HCT116 (cell line): ENCODE data around the gene WHAMM. TPM values are rescaled to one million over a fixed set of nuclear protein-coding genes. Genes with fewer than 3 reads are reported as not detected.

Experiments
- ATAC-seq: fragments of 200-7000 bp; cut with Tn5 transposase; 2 replicates; pipeline ENCODE4 v1.9.1; 2020; ENCODE audit warnings: mild to moderate bottlenecking, moderate library complexity
- BruUV-seq: library from RNA; stranded (reverse); fragments of 400-500 nt; replicated peaks from 2 replicates; lab custom pipeline; 2021; lab: Mats Ljungman, UMichigan
- CTCF ChIA-PET: fragments of 300-600 bp; sonication (Branson Sonifier 250); formaldehyde crosslinking; loops from one replicate; lab custom pipeline; 2021; ENCODE audit warnings: antibody characterized with exemption; lab: Charles Lee
- POLR2A ChIA-PET: fragments of 300-600, 350-600 bp; sonication (Branson Sonifier 250); formaldehyde crosslinking; loops from one replicate; lab custom pipeline; 2021; ENCODE audit warnings: antibody characterized with exemption; lab: Charles Lee
- RAD21 ChIA-PET, 2 experiments: fragments of 300-600 bp; sonication (Branson Sonifier 250); formaldehyde crosslinking; loops; one replicate each; lab custom pipeline; 2023; ENCODE audit warnings: low total read pairs in 2 of 2; ENCODE audit not compliant: uncharacterized antibody in 2 of 2, unreplicated experiment in 2 of 2, low non-redundant PET in 1 of 2; lab: Charles Lee
- DNase-seq: peaks from one replicate; pipeline ENCODE4 v3.0.0-alpha.2; 2010; ENCODE audit warnings: low read depth, low spot score
- H2AFZ ChIP-seq: fragments of 200-600 bp; shearing (Covaris generic), sonication (generic); 2 replicates; pipeline ENCODE4 v1.6.1; 2017; ENCODE audit warnings: low read depth, mixed run types, mixed read lengths, antibody characterized with exemption, low read length; ENCODE audit not compliant: poor library complexity, severe bottlenecking
- H3K27ac ChIP-seq: 2 replicates; pipeline ENCODE4 v1.5.1; 2012; ENCODE audit warnings: low read depth, low read length
- H3K27me3 ChIP-seq: fragments of 200-600 bp; sonication (generic); 2 replicates; pipeline ENCODE4 v1.6.1; 2016; ENCODE audit warnings: mixed run types, low read length, mixed read lengths; ENCODE audit not compliant: insufficient read depth
- H3K36me3 ChIP-seq, 2 experiments: fragments of 200-500 bp in 1 of 2; fragments of 200-600 bp in 1 of 2; sonication (Bioruptor generic) in 1 of 2; sonication (generic) in 1 of 2; 2 replicates each; pipeline versions ENCODE4 v1.5.1 to v1.6.1; 2014 to 2016; ENCODE audit warnings: low read length in 2 of 2, inconsistent platforms in 1 of 2, mixed read lengths in 1 of 2, mixed run types in 1 of 2; ENCODE audit not compliant: insufficient read depth in 2 of 2, control insufficient read depth in 1 of 2
- H3K4me1 ChIP-seq, 2 experiments: fragments of 200-600 bp in 1 of 2; sonication (generic) in 1 of 2; 2 replicates each; pipeline versions ENCODE4 v1.5.1 to v1.6.1; 2012 to 2017; ENCODE audit warnings: low read length in 2 of 2, inconsistent platforms in 1 of 2, mild to moderate bottlenecking in 1 of 2, mixed read lengths in 1 of 2, mixed run types in 1 of 2, moderate library complexity in 1 of 2; ENCODE audit not compliant: insufficient read depth in 2 of 2, control insufficient read depth in 1 of 2
- H3K4me2 ChIP-seq: fragments of 200-600 bp; sonication (generic); 2 replicates; pipeline ENCODE4 v1.6.1; 2017; ENCODE audit warnings: mixed run types, low read length, mixed read lengths
- H3K4me3 ChIP-seq, 2 experiments: fragments of 200-600 bp in 1 of 2; sonication (generic) in 1 of 2; replicated peaks in 1 of 2; 2 replicates each; pipeline ENCODE4 v1.5.1; 2011 to 2016; ENCODE audit warnings: low read length in 2 of 2, control low read depth in 1 of 2, low read depth in 1 of 2, mild to moderate bottlenecking in 1 of 2, mixed read lengths in 1 of 2, mixed run types in 1 of 2
- H3K79me2 ChIP-seq: fragments of 200-600 bp; sonication (generic); 2 replicates; pipeline ENCODE4 v1.6.1; 2017; ENCODE audit warnings: mild to moderate bottlenecking, mixed run types, low read length, moderate library complexity, mixed read lengths; ENCODE audit not compliant: insufficient read depth
- H3K9ac ChIP-seq: fragments of 200-600 bp; sonication (generic); 2 replicates; pipeline ENCODE4 v1.6.1; 2016; ENCODE audit warnings: low read length, mixed read lengths
- H3K9me2 ChIP-seq: fragments of 200-600 bp; sonication (generic), shearing (Covaris generic); 2 replicates; pipeline ENCODE4 v1.6.1; 2017; ENCODE audit warnings: mixed run types, mild to moderate bottlenecking, moderate library complexity; ENCODE audit not compliant: insufficient read depth
- H3K9me3 ChIP-seq, 2 experiments: fragments of 200-500 bp in 1 of 2; fragments of 200-600 bp in 1 of 2; sonication (Bioruptor generic) in 1 of 2; sonication (generic) in 1 of 2; 2 replicates each; pipeline ENCODE4 v1.6.1; 2014 to 2017; ENCODE audit warnings: low read length in 2 of 2, mixed read lengths in 2 of 2, inconsistent platforms in 1 of 2, low read depth in 1 of 2, mild to moderate bottlenecking in 1 of 2, mixed run types in 1 of 2, moderate library complexity in 1 of 2; ENCODE audit not compliant: control insufficient read depth in 1 of 2, insufficient read depth in 1 of 2
- H4K20me1 ChIP-seq: fragments of 200-600 bp; sonication (generic), shearing (Covaris generic); 2 replicates; pipeline ENCODE4 v1.6.1; 2017; ENCODE audit warnings: mixed run types, mild to moderate bottlenecking, moderate library complexity; ENCODE audit not compliant: insufficient read depth
- ATF3 ChIP-seq: IDR thresholded peaks from 2 replicates; pipeline ENCODE4 v1.6.1; 2012
- CEBPB ChIP-seq: IDR thresholded peaks from 2 replicates; pipeline ENCODE4 v1.6.1; 2012; ENCODE audit warnings: low read depth
- CTCF ChIP-seq, 3 experiments: fragments of 200-600 bp in 1 of 3; sonication (generic) in 1 of 3; IDR thresholded peaks in 2 of 3; conservative IDR thresholded peaks in 1 of 3; 2 replicates each; pipeline ENCODE4 v1.5.1; 2012 to 2017; ENCODE audit warnings: low read depth in 2 of 3, low read length in 2 of 3, antibody characterized with exemption in 1 of 3, borderline replicate concordance in 1 of 3, control low read depth in 1 of 3, mild to moderate bottlenecking in 1 of 3, mixed read lengths in 1 of 3, mixed run types in 1 of 3, moderate library complexity in 1 of 3; ENCODE audit not compliant: insufficient read depth in 1 of 3
- EZH2 ChIP-seq: fragments of 200-600 bp; sonication (generic); IDR thresholded peaks from 2 replicates; pipeline ENCODE4 v1.6.1; 2017; ENCODE audit warnings: antibody characterized with exemption, mixed run types
- FOSL1 ChIP-seq: IDR thresholded peaks from 2 replicates; pipeline ENCODE4 v1.6.1; 2012; ENCODE audit warnings: low read depth
- JUND ChIP-seq: IDR thresholded peaks from 2 replicates; pipeline ENCODE4 v1.6.1; 2012
- MAX ChIP-seq: IDR thresholded peaks from 2 replicates; pipeline ENCODE4 v1.6.1; 2012
- RAD21 ChIP-seq: IDR thresholded peaks from 2 replicates; pipeline ENCODE4 v1.6.1; 2012; ENCODE audit warnings: low read depth, mild to moderate bottlenecking
- SP1 ChIP-seq: IDR thresholded peaks from 2 replicates; pipeline ENCODE4 v1.6.1; 2012; ENCODE audit warnings: low read depth
- SRF ChIP-seq: IDR thresholded peaks from 2 replicates; pipeline ENCODE4 v1.6.1; 2012; ENCODE audit warnings: low read depth
- ZFX ChIP-seq: fragments of 450-650 bp; IDR thresholded peaks from 2 replicates; pipeline ENCODE4 v1.6.1; 2017
- intact Hi-C: fragments of 100-400 bp; cut with micrococcal nuclease; formaldehyde crosslinking; loops from 2 replicates; pipeline ENCODE4 v1.10.0; 2022
- total RNA-seq: library from RNA; stranded (reverse); gene quantifications from one replicate; pipeline ENCODE4 v1.2.1, GENCODE V29; 2021; ENCODE audit not compliant: unreplicated experiment
- TF ChIP-seq, protein P1 (sequence below): IDR thresholded peaks from 2 replicates; pipeline ENCODE4 v1.6.1; 2011; ENCODE audit warnings: mild to moderate bottlenecking, low read length, moderate library complexity; ENCODE audit not compliant: insufficient replicate concordance; ENCODE audit errors: extremely low read depth

Gene WHAMM
- total RNA-seq, 1 experiment from 2014 or later, result 7.1 TPM

DNA sequence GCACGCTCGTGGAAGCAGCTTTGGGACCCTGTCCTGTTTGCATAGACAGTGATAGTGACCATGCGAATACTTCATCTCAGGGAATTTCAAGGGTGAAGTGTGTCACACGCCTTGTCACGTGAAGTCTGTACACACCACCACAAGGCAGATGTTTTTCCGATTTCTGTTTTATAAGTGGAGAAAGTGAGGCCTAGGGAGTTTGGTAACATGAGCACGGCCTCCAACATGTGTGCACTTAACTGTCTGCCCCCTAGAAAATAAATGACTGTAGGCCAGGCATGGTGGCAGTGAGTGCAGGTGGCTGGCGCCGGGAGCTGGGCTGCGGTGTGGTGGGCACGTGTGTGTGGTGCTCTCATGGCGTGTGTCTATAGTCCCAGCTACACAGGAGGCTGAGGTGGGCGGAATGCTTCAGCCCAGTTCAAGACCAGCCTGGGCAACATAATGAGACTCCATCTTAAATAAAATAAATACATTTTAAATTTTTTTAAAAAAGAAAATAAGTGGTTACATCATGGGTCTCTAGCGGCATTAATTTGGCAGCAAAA is 42.0 kb downstream of the WHAMM start:
- H3K4me3 ChIP-seq, result no peak overlapping the region
- H3K9me3 ChIP-seq, result no peaks in the 10 kb centered on the region
- H3K36me3 ChIP-seq, result no peaks in the 10 kb centered on the region
- H3K9me2 ChIP-seq, result no peaks in the 10 kb centered on the region
- H3K79me2 ChIP-seq, result no peaks in the 10 kb centered on the region
- ChIA-PET POLR2A (no interaction called here), CTCF (interaction anchor here (0.5 kb wide), 1 partner anchor 366 kb away, joined by 3 read pairs; no protein-coding TSS in a partner anchor), RAD21 (no interaction called here)
- BruUV-seq, result no TSS peak
- H3K27me3 ChIP-seq, result no peaks in the 10 kb centered on the region
- no peak overlapping the region for H3K9ac ChIP-seq
- no peak for TF ChIP-seq FOSL1
- no peak overlapping the region for H3K4me2 ChIP-seq
- DNase-seq (no peak), ATAC-seq (no peak)
- H2AFZ ChIP-seq, result no peak overlapping the region
- no peak overlapping the region for H3K27ac ChIP-seq
- peaks cover 3 to 19% of the 10 kb centered on the region in 2 experiments; a peak in 3 of 4 replicates for H3K4me1 ChIP-seq
- H4K20me1 ChIP-seq, result no peaks in the 10 kb centered on the region
- intact Hi-C loops, result no loop called here

DNA sequence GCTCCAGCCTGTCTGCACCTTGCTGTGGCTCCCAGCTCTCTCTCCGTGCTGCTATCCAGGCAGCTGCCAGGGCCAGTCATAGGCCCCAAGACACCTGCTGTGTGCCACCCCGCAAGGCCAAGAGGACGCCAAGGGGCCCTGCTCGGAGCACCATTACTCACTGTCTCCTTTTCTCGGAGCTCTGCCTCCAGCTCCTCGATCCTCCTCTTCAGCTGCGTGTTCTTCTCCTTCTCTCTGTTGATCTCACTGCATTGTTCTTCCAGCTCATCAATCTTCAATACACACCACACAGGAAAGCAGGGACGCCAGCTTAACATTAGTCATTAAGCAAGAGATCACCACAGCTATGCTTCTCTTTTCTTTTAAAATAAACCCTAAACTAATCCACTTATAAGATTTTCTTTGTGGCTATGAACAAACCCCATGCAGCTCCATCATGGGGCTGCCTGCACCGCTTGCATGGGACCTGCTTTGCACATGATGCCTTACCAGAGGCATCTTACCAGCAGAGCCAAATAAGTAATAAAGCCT is 42.6 kb downstream of the WHAMM start:
- Histone ChIP-seq H4K20me1 (no peaks in the 10 kb centered on the region), H3K79me2 (no peaks in the 10 kb centered on the region), H3K27me3 (no peaks in the 10 kb centered on the region), H2AFZ (no peak overlapping the region), H3K9me3 (no peaks in the 10 kb centered on the region), H3K4me1 (peaks cover 3 to 19% of the 10 kb centered on the region in 2 experiments; a peak in 3 of 4 replicates), H3K27ac (no peak overlapping the region), H3K9ac (no peak overlapping the region), H3K4me3 (no peak overlapping the region), H3K36me3 (no peaks in the 10 kb centered on the region), H3K9me2 (no peaks in the 10 kb centered on the region), H3K4me2 (no peak overlapping the region)
- DNase-seq (no peak), ATAC-seq (no peak)
- no TSS peak for BruUV-seq
- CTCF ChIA-PET, result interaction anchor here (0.5 kb wide), 1 partner anchor 366 kb away, joined by 3 read pairs; no protein-coding TSS in a partner anchor
- POLR2A ChIA-PET, result no interaction called here
- intact Hi-C loops, result no loop called here
- RAD21 ChIA-PET, result no interaction called here
- TF ChIP-seq JUND (no peak), MAX (no peak), CTCF (IDR thresholded peaks at IDR 0.05 in 2 of 3, conservative IDR thresholded peaks at IDR 0.05 in 1 of 3; ENCODE audit: borderline replicate concordance in 1 of 3, insufficient read depth in 1 of 3, low read depth in 2 of 3, low read length in 2 of 3) (no peak), ATF3 (no peak), EZH2 (no peak), CEBPB (no peak), SP1 (no peak), RAD21 (no peak), SRF (no peak), ZFX (no peak)
- TF ChIP-seq, protein P1, sequence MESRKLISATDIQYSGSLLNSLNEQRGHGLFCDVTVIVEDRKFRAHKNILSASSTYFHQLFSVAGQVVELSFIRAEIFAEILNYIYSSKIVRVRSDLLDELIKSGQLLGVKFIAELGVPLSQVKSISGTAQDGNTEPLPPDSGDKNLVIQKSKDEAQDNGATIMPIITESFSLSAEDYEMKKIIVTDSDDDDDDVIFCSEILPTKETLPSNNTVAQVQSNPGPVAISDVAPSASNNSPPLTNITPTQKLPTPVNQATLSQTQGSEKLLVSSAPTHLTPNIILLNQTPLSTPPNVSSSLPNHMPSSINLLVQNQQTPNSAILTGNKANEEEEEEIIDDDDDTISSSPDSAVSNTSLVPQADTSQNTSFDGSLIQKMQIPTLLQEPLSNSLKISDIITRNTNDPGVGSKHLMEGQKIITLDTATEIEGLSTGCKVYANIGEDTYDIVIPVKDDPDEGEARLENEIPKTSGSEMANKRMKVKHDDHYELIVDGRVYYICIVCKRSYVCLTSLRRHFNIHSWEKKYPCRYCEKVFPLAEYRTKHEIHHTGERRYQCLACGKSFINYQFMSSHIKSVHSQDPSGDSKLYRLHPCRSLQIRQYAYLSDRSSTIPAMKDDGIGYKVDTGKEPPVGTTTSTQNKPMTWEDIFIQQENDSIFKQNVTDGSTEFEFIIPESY, result no peak
